ENCODE measurements around the gene KCNMB2. TPM values are rescaled to one million over a fixed set of nuclear protein-coding genes. Genes with fewer than 3 reads are reported as not detected.

Gene KCNMB2
- total RNA-seq, 1 experiment from 2014 or later = not detected

DNA sequence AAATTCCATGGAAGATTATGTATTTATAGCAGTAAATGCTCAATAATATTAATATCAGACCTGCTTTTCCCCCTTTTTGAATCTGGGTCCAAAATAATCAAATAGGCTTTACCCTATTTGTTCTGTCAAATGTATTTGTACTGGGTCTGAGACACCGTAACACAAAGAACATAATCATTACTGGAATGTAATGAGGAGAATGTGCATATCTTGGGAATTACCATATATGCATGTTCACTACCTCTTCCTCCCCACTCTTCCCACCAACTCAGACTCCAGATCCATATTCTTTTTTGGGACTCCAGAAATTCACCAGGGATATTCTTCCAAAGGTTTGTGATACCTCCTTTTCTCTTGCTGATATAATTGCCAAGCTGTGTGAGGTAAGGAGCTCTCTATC lies 237.1 kb downstream of the KCNMB2 start:
- no peaks in the 10 kb centered on the region for H3K9me3 ChIP-seq
- H3K36me3 ChIP-seq (ENCODE audit: control insufficient read depth, insufficient read depth, low read length) = no peaks in the 10 kb centered on the region
- no peak overlapping the region for H3K4me3 ChIP-seq (ENCODE audit: low read depth, low read length)
- no peaks in the 10 kb centered on the region for H3K36me3 Mint-ChIP-seq (ENCODE audit: insufficient read depth, unreplicated experiment)
- TF ChIP-seq, protein P1, sequence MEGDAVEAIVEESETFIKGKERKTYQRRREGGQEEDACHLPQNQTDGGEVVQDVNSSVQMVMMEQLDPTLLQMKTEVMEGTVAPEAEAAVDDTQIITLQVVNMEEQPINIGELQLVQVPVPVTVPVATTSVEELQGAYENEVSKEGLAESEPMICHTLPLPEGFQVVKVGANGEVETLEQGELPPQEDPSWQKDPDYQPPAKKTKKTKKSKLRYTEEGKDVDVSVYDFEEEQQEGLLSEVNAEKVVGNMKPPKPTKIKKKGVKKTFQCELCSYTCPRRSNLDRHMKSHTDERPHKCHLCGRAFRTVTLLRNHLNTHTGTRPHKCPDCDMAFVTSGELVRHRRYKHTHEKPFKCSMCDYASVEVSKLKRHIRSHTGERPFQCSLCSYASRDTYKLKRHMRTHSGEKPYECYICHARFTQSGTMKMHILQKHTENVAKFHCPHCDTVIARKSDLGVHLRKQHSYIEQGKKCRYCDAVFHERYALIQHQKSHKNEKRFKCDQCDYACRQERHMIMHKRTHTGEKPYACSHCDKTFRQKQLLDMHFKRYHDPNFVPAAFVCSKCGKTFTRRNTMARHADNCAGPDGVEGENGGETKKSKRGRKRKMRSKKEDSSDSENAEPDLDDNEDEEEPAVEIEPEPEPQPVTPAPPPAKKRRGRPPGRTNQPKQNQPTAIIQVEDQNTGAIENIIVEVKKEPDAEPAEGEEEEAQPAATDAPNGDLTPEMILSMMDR (IDR thresholded peaks at IDR 0.05; ENCODE audit: insufficient read depth in 1 of 2, low read depth in 1 of 2, low read length in 1 of 2, severe bottlenecking in 1 of 2, unreplicated experiment in 1 of 2) = no peak
- CTCF ChIA-PET = no interaction called here
- no TSS peak for BruUV-seq (replicated peaks)
- DNase-seq = no peak
- H3K9me3 Mint-ChIP-seq (ENCODE audit: unreplicated experiment) = no peaks in the 10 kb centered on the region
- H3K27ac Mint-ChIP-seq (ENCODE audit: unreplicated experiment) = no peak overlapping the region
- no peaks in the 10 kb centered on the region for H3K27me3 Mint-ChIP-seq (ENCODE audit: insufficient read depth, unreplicated experiment)
- no peaks in the 10 kb centered on the region for H3K4me1 Mint-ChIP-seq (ENCODE audit: low read depth, unreplicated experiment)
- no peaks in the 10 kb centered on the region for H3K27me3 ChIP-seq (replicated peaks; ENCODE audit: control insufficient read depth, insufficient read depth, low read length)
- H3K4me1 ChIP-seq = no peaks in the 10 kb centered on the region
- intact Hi-C loops (cut with micrococcal nuclease; ENCODE audit: unreplicated experiment) = no loop called here
- no peak overlapping the region for H3K4me3 Mint-ChIP-seq (ENCODE audit: unreplicated experiment)
- POLR2A ChIA-PET = no interaction called here

DNA sequence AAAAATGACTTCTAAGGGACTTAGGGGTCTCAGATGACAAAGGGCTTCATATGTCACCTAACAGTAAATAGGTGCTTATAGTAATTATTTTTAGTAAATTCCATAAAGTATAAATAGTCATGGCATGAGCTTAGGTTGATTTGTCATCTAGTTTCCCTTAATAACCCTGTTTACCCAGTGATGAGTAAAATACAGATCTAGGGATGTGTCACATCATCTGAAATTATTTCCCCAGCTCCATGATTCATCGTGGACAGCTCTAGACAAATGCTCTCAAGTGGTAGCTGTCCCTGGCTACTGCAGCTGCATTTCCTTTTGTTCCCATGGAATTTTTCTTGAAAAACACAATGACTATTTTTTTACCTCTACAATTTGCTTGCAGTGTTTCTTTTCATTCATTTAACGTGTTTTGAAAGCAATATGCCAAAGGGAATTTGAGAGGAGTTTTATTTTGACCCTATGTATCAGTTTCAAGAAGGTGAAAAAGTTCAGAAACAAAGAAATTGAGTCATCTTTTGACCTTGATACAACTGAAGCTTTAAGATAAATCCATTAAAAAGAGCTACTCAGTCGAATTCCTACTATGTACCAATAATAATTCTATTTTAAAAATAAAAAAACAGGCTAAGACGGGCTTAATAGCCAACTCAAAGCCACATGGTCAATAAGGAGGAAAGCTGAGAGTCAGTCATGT lies 241.6 kb downstream of the KCNMB2 start:
- H3K36me3 Mint-ChIP-seq (ENCODE audit: insufficient read depth, unreplicated experiment) = no peaks in the 10 kb centered on the region
- no peak for DNase-seq
- intact Hi-C loops (cut with micrococcal nuclease; ENCODE audit: unreplicated experiment) = no loop called here
- TF ChIP-seq, protein P1 (IDR thresholded peaks at IDR 0.05; ENCODE audit: insufficient read depth in 1 of 2, low read depth in 1 of 2, low read length in 1 of 2, severe bottlenecking in 1 of 2, unreplicated experiment in 1 of 2) = no peak
- Histone ChIP-seq H3K36me3 (ENCODE audit: control insufficient read depth, insufficient read depth, low read length) (no peaks in the 10 kb centered on the region), H3K27me3 (replicated peaks; ENCODE audit: control insufficient read depth, insufficient read depth, low read length) (no peaks in the 10 kb centered on the region), H3K9me3 (no peaks in the 10 kb centered on the region), H3K4me1 (no peaks in the 10 kb centered on the region), H3K4me3 (ENCODE audit: low read depth, low read length) (no peak overlapping the region)
- H3K27me3 Mint-ChIP-seq (ENCODE audit: insufficient read depth, unreplicated experiment) = no peaks in the 10 kb centered on the region
- H3K27ac Mint-ChIP-seq (ENCODE audit: unreplicated experiment) = no peak overlapping the region
- H3K4me3 Mint-ChIP-seq (ENCODE audit: unreplicated experiment) = no peak overlapping the region
- H3K4me1 Mint-ChIP-seq (ENCODE audit: low read depth, unreplicated experiment) = no peaks in the 10 kb centered on the region
- POLR2A ChIA-PET = no interaction called here
- CTCF ChIA-PET = no interaction called here
- no peaks in the 10 kb centered on the region for H3K9me3 Mint-ChIP-seq (ENCODE audit: unreplicated experiment)
- no TSS peak for BruUV-seq (replicated peaks)

DNA sequence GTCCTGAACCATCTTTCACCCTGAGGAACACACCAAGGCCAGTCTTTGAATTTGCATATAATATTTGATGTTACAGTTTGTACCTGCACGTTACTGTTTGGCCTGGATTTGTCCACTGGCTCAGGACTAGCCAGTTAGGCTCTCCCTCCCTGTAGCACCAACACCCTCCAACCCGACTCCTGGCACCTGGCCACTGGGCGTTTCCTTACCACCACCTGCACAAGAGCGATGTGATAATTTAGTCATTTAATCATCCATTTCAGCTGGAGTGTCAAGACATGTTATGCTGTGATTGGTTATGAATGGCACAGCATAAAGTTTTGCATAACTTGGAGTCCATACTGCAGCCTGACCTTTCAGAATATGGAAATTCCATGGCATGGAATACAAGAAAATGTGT lies 242.4 kb downstream of the KCNMB2 start:
- ChIA-PET CTCF (no interaction called here), POLR2A (no interaction called here)
- no TSS peak for BruUV-seq (replicated peaks)
- no peaks in the 10 kb centered on the region for H3K36me3 ChIP-seq (ENCODE audit: control insufficient read depth, insufficient read depth, low read length)
- no peaks in the 10 kb centered on the region for H3K36me3 Mint-ChIP-seq (ENCODE audit: insufficient read depth, unreplicated experiment)
- no peak overlapping the region for H3K27ac Mint-ChIP-seq (ENCODE audit: unreplicated experiment)
- H3K4me1 ChIP-seq = no peaks in the 10 kb centered on the region
- no peaks in the 10 kb centered on the region for H3K4me1 Mint-ChIP-seq (ENCODE audit: low read depth, unreplicated experiment)
- TF ChIP-seq, protein P1 (IDR thresholded peaks at IDR 0.05; ENCODE audit: insufficient read depth in 1 of 2, low read depth in 1 of 2, low read length in 1 of 2, severe bottlenecking in 1 of 2, unreplicated experiment in 1 of 2) = no peak
- no peaks in the 10 kb centered on the region for H3K9me3 ChIP-seq
- H3K27me3 Mint-ChIP-seq (ENCODE audit: insufficient read depth, unreplicated experiment) = no peaks in the 10 kb centered on the region
- no peaks in the 10 kb centered on the region for H3K27me3 ChIP-seq (replicated peaks; ENCODE audit: control insufficient read depth, insufficient read depth, low read length)
- intact Hi-C loops (cut with micrococcal nuclease; ENCODE audit: unreplicated experiment) = no loop called here
- H3K4me3 Mint-ChIP-seq (ENCODE audit: unreplicated experiment) = no peak overlapping the region
- no peak overlapping the region for H3K4me3 ChIP-seq (ENCODE audit: low read depth, low read length)
- no peak for DNase-seq
- no peaks in the 10 kb centered on the region for H3K9me3 Mint-ChIP-seq (ENCODE audit: unreplicated experiment)

Data from Caco-2 (cell line).